Mucosa of descending colon (tissue), 3 donors: Measurements from ENCODE around the gene PTPRK. TPM values are rescaled to one million over a fixed set of nuclear protein-coding genes. Genes with fewer than 3 reads are reported as not detected.

Experiments
- ATAC-seq: fragments of 200-7000 bp; cut with Tn5 transposase; one replicate; pipeline ENCODE4 v1.9.1; 2020; ENCODE audit warnings: mild to moderate bottlenecking, moderate library complexity
- DNase-seq, 3 donors: peaks; one replicate each; pipeline ENCODE4 v3.0.0-alpha.2; 2020
- H3K36me3 ChIP-seq: fragments of 200-600 bp; one replicate; pipeline ENCODE4 v1.8.0; 2021; ENCODE audit warnings: low read depth, mild to moderate bottlenecking
- H3K4me1 ChIP-seq: fragments of 200-600 bp; one replicate; pipeline ENCODE4 v1.8.0; 2021; ENCODE audit warnings: low read depth, mild to moderate bottlenecking
- H3K4me3 ChIP-seq: fragments of 200-600 bp; one replicate; pipeline ENCODE4 v1.8.0; 2021; ENCODE audit warnings: mild to moderate bottlenecking
- H3K9me3 ChIP-seq: fragments of 200-600 bp; one replicate; pipeline ENCODE4 v1.8.0; 2021; ENCODE audit warnings: mild to moderate bottlenecking
- CTCF ChIP-seq: fragments of 200-600 bp; IDR thresholded peaks from one replicate; pipeline ENCODE4 v1.8.0; 2022; ENCODE audit warnings: antibody characterized with exemption, mild to moderate bottlenecking
- intact Hi-C, 2 donors: fragments of 100-400 bp; cut with DNase I in 1 of 2; cut with micrococcal nuclease in 1 of 2; formaldehyde crosslinking; loops; one replicate each; pipeline versions ENCODE4 v1.11.0 to v1.11.1; 2022; cut with DNase I, micrococcal nuclease
- total RNA-seq, 3 donors: library from RNA; stranded (reverse); fragmentation: NEBNext Ultra II Directional in 2 of 3; extraction: Animal tissue kit (Norgen Biotek cat#: 25700) in 2 of 3; gene quantifications; one replicate each; pipeline versions ENCODE4 v1.2.1 to v1.2.4, GENCODE V29; 2021 to 2023
- donor health status: DM: no; HTN: no; CAD: no; lungs with moderate emphysema.
- donor health status: DM: no; HTN: no; CAD: no.
- donor health status: DM: no; HTN: yes; CAD: no.

PTPRK gene
- total RNA-seq, 3 donors from 2014 or later: 75.9 to 159 (median 86.7) TPM

- no peaks in the 10 kb centered on the region for H3K36me3 ChIP-seq
- ATAC-seq: peak; percentile 74
- DNase-seq: peak in 1 of 3 donors; percentile 17
- intact Hi-C loops: no loop called here
- H3K4me1 ChIP-seq: no peaks in the 10 kb centered on the region
- H3K9me3 ChIP-seq: no peaks in the 10 kb centered on the region
- no peak for TF ChIP-seq CTCF
- H3K4me3 ChIP-seq: no peak overlapping the region
Measured at GRCh38 chr6:127941228-127941627, 579.2 kb downstream of the PTPRK start.

- TF ChIP-seq CTCF: no peak
- peak; percentile 48 for ATAC-seq
- H3K36me3 ChIP-seq: no peaks in the 10 kb centered on the region
- no peaks in the 10 kb centered on the region for H3K4me1 ChIP-seq
- DNase-seq: no peak
- no peaks in the 10 kb centered on the region for H3K9me3 ChIP-seq
- intact Hi-C loops: no loop called here
- no peak overlapping the region for H3K4me3 ChIP-seq
Measured at GRCh38 chr6:127939442-127940066, 580.8 kb downstream of the PTPRK start.

GRCh38 chr6:127938701-127939100, 581.7 kb downstream of the PTPRK start:
- no peaks in the 10 kb centered on the region for H3K4me1 ChIP-seq
- intact Hi-C loops: no loop called here
- DNase-seq: no peak
- TF ChIP-seq CTCF: no peak
- H3K4me3 ChIP-seq: no peak overlapping the region
- no peaks in the 10 kb centered on the region for H3K36me3 ChIP-seq
- ATAC-seq: no peak
- H3K9me3 ChIP-seq: no peaks in the 10 kb centered on the region

GRCh38 chr6:127937747-127938146, 582.7 kb downstream of the PTPRK start:
- no peak for TF ChIP-seq CTCF
- DNase-seq: no peak
- Histone ChIP-seq H3K4me1 (no peaks in the 10 kb centered on the region), H3K4me3 (no peak overlapping the region), H3K36me3 (no peaks in the 10 kb centered on the region), H3K9me3 (peaks cover 2% of the 10 kb centered on the region)
- ATAC-seq: no peak
- intact Hi-C loops: no loop called here

- TF ChIP-seq CTCF: no peak
- intact Hi-C loops: no loop called here
- ATAC-seq (no peak), DNase-seq (no peak)
- no peak overlapping the region for H3K4me3 ChIP-seq
- H3K4me1 ChIP-seq: no peaks in the 10 kb centered on the region
- H3K36me3 ChIP-seq: no peaks in the 10 kb centered on the region
- peaks cover 7% of the 10 kb centered on the region for H3K9me3 ChIP-seq
Measured at GRCh38 chr6:127937102-127937501, 583.3 kb downstream of the PTPRK start.

- no peaks in the 10 kb centered on the region for H3K4me1 ChIP-seq
- H3K36me3 ChIP-seq: no peaks in the 10 kb centered on the region
- no peak for ATAC-seq
- TF ChIP-seq CTCF: no peak
- no peak for DNase-seq
- peaks cover 7% of the 10 kb centered on the region for H3K9me3 ChIP-seq
- intact Hi-C loops: no loop called here
- no peak overlapping the region for H3K4me3 ChIP-seq
Measured at GRCh38 chr6:127934956-127935355, 585.4 kb downstream of the PTPRK start.
